Dedifferentiated amniotic fluid mesenchymal stem cell (primary cell): ENCODE data around the gene VSIG10L.

Experiments used
- DNase-seq: peaks from one replicate; pipeline ENCODE4 v3.0.0-alpha.2; 2016; ENCODE audit errors: extremely low spot score

Gene VSIG10L

DNA sequence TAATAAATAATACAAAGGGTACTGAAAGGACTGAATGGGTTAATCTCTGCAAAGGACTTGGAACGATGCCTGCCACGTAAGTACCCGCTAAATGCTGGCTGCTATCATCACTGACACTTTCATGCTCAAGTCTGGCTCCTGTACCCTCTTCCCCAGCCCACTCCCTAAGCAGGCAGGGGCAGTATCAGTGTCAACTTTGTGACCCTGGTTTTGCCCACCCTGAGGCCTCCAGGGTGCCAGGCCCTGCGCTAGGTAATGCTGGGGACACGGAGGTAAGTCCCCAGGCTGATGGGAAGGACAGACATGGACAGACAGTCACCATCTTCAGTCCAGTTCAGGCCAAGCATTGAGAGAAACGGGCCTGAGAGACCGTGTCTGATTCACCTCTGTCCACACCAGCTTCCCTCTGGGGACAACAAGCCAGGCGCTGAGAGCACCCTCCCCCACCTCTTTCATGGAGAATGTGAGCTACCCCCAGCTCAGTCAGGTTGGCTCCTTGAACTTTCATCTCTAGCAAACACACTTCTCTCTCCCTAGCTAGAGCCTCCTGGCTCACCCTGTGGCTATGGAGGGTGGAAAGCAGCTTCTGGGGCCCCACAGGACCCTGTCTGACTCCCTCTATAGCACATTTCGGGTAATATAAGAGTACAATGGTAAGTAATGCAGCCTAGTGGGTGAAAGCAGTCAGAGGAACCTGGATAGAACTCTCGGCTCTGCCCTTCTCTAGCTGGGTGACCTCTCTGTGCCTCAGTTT lies 23.4 kb upstream of the VSIG10L start:
- peak; percentile 22 for DNase-seq

DNA sequence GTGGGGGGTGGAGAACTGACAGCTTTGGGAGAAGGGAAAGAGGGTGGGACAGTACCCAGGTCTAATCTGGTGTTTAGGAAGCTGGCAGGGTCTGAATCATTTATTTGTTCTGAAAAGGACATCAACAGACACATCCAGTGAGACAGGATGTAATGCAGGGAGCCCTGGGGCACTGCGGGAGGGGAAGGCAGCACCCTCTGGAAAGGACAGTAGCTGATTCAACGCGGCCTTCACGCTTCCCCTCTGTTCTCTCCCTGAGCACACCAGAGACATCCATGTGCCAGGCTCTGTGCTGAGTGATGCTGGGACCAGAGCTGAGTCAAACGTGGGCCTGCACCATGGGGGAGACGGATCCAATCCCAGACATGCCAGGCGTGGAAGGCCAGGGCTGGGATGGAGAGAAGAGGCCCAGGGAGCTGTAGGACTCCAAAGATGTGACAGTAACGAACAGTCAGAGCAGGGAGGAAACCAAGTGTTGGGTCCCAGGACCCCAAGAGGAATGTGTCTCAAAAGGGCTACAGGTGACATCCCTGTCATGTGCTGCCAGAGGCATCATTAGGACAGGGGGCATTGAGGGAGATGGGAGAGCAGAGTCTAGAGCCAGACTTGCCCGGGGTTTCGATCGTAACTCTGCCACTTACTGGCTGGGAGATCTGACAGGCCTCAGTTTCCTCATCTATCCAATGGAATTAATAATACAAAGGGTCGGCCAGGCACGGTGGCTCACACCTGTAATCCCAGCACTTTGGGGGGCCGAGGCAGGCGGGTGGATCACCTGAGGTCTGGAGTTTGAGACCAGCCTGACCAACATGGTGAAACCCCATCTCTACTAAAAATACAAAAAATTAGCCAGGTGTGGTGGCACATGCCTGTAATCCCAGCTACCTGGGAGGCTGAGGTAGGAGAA lies 22.5 kb upstream of the VSIG10L start:
- no peak for DNase-seq

DNA sequence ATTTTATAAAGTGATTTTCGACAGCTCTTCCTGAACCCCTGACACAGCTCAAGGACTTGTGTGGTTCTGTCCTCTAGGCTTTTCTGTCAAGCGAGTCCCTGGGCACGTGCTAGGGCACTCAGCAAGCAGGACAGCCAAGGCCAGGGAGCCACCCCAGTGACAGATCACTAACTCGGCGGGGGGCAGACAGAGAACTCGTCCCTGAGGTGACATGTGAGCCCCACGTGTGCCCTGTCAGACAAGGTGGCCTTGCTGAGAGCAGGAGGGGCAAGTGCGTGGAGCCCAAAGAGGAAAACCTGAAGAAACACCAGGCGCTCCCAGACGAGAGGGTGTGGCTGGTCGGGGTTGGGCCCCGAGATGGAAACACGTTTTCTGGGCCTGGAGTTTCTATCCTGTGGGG lies 19.3 kb upstream of the VSIG10L start:
- no peak for DNase-seq

DNA sequence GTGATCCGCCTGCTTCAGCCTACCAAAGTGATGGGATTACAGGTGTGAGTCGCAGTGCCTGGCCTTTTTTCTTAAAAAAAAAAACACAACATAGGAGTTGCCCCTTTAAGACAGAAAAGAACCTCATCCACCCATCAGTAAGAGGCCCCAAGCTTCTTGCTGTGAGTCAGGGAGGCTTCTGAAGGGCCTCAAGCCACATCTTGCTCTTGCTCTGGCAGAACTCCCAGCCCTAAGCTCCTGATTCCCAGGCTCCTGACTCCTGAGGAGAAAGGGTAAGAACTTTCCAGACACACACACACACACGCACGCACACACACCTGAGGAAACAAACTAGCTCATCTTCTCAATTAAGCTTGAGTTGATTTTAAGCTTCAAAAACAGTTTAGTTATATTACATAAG lies 17.4 kb upstream of the VSIG10L start:
- peak; percentile 75 for DNase-seq

DNA sequence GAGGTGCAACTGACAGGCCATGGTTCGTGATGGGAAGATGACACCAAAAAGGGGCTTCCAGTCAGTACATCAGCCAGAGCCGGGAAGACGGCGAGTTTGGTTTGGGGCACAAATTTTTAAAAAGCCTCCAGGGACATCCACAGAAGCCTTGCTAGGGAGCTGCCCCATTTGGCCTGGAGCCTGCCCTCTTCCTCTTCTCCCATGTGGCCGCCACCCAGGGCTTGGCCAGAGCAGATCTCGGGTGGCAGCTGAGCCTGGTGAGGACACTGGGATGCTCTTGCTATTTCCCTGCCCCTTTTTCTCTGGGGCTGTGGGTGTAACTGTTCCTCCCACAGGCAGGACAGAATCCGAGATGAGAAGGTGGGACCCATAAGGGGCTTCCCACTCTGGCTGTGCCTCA lies 16.0 kb upstream of the VSIG10L start:
- DNase-seq, result no peak

DNA sequence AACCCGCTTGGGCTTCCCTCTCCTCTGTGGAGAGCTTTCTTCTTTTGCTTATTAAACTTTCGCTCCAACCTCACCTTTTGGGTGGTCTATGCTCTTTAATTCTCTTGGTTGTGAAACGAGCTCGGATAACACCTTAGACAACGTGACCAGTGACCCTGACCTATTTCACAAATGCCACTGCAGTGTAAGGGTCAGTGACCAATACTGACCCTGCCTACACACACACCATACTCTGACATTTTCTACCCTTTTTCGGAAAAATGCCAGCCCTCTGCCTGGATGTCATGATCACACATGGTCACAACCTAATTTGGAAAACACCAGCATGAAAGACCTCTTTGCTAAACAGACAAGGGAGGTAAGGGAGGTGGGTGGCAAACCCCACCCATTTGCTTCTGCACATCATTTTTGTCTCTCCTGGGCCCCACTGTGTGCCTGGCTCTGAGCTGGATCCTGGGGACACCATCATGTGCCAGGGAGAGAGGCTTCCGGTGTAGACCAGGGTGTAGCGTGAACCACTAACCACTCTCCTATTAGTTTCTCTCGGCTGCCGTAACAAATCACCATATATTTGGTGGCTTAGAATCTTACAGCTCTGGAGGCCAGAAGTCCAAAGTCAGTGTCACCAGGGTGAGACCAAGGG lies 14.3 kb upstream of the VSIG10L start:
- DNase-seq, result no peak

DNA sequence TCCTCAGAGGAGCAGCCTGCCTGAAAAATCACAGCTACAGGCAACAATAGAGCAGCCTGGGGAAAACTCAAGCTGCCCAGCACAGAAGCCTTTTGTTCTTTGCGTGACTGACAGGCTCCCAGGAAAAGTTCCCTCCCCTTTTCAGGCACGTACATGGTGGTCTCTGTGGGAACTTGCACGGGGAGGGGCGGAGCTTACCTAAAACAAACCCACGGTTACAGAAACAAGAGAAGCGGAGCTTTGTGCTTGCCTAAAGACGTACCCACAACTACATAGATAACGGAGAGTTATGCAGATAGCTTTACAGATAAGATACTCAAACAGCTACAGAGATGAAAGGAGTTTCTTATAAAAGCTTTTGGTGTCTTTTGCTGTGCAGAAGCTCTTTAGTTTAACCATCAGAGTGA lies 12.8 kb upstream of the VSIG10L start:
- DNase-seq, result no peak

DNA sequence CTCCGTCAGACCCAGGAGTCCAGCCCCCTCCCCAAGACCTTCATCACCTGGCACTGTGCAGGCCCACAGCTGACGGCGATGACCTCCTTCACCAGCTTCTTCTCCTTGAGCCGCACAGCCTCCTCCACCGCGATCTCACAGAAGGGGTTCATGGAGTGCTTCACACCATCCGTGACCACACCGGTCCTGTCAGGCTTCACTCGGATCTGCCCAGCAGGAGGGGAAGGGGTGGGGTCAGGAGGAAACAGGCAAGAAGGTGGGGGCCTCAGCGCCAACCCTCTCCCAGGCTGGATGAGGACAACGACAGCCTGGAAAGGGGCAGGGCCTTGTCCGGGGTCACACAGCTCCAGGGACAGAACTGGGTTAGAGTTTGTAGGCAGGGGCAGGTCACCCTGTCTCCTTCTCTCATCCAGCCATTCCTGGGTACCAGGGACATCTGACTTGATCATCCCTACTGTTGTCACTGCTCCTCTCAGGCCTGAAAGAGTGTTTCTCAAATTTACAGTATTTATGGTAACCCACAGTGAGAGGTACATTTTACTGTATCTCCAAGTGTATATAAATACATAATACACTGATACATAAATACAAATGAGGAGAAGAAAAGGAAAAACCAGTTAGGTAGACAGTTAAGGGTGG lies 12.3 kb upstream of the VSIG10L start:
- DNase-seq, result no peak

DNA sequence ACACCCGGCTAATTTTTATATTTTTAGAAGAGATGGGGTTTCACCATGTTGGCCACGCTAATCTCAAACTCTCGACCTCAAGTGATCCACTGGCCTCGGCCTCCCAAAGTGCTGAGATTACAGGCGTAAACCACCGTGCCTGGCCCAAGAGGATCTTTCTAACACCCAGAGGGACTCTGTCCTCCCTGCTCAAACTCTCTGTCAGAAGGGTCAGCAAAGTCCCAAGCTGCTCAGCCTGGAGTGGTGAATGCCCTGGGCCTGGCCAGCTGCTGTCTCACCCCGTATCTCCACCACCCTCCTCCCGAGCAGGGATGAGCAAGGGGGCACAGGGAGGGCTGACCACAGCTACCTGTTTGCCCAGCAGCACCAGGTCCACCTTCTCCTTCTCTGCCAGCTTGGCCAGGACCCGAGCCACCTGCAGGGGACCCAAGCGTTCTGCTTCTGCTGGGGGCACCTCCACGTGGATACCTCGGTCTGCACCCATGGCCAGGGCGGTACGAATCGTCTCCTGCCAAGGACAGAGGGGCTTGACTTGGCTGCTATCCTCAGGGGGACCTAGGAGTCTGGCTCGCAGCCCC lies 10.9 kb upstream of the VSIG10L start:
- DNase-seq, result no peak

DNA sequence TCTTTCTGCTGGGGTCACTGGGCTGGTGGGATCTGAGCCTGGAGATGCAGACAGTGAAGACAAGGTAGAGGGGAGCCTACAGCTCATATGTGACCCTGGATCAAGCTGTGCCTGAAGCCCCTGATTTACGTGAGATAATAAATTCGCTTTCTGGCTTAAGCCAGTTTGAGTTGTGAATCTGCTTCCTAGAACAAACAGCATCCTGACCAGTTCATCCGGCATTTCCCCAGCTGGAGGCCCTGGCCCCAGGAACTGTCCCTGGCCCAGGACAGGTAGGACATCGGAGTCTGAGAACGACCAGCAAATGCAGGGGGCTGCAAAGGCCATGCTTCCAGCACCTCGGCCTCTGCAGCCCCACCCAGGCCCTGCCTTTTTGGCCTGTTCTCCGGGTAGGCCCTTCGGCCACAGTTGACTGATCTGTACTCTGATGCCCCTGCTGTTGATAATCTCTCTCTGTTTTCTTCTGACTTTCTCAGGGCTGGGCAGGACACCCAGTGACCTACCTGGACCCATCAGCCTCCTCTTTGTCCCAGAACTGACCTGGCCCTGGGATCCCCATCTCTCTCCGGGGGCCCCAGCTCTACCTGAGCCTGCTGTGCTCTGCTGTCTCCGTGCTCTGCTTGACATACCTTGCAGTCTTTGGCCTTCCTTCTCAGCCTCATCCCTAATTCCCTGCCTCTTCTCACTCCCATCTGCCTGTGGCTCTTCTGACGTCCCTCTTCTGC lies 9.5 kb upstream of the VSIG10L start:
- no peak for DNase-seq

DNA sequence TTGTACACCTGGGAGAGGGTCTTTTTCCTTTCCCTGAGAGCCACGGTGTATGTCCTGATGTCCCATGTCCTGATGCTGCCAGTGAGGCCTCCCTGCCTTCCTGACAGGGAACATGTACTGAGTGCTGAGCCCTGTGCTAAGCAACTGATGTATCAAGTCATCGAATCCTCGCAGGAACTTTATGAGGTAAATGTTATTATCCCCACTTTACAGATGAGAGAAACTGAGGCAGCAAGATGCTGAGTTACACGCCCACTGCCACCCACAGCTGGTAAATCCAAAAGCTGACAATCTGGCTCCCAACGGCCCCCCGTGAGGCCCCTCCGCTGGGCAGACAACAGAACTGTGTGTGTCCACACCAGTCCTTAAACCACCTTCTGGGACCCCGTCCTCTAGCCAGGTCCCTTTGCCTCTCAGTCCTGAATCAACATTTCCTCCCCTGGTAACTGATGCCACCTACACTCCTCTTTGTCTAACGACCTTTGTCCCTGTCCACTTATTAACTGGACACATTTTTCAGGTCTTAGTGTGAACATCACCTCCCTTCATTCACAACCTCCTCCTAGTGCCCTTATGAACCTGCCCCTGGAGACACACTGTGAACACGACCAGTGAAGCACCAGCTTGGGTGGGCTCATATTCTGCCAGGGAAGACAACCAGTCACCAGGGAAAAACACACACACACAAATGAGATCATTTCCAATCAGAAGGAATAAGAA lies 5.4 kb upstream of the VSIG10L start:
- no peak for DNase-seq

DNA sequence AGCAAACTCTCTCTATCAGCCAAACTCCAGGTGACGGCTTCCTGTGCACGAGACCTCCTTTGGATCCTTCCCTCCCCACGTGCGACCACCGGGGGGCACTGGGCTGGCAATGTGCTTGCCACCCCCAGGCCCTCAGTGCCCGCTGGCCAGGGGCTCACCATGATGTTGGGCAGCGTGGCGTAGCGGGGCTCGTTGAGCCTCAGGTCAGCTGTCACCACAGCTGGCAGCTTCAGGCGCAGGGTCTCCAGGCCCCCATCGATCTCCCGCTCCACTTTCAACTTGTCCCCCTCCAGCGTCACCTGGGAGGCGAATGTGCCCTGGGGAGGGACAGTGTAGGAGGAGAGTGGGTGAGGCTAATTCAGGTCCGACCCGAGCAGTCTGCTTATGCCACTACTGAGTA lies 4.8 kb upstream of the VSIG10L start:
- no peak for DNase-seq

DNA sequence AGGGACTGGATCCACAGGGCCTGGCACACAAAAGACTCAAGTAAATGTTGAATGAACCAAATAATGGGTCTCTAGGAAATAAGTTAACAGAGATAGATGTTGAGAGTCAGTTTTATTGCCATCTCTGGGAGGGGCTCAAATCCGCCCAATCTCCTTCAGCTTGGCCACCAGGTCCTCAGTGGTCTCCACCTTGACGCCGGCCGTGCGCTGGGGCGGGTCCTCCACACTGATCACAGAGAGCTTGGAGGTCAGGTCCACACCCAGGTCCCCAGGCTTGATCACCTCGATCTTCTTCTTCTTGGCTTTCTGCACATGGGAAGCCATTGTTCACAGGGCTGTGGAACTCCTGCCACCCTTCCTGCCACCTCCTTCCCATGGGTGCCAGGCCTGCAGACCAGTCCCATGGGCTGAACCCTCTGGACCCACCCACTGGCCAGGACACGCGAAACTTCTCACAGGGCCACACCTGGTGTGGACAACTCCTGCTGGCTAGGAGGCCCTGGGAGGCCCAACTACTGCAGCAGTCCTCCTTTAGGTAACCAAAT lies 3.2 kb upstream of the VSIG10L start:
- no peak for DNase-seq

DNA sequence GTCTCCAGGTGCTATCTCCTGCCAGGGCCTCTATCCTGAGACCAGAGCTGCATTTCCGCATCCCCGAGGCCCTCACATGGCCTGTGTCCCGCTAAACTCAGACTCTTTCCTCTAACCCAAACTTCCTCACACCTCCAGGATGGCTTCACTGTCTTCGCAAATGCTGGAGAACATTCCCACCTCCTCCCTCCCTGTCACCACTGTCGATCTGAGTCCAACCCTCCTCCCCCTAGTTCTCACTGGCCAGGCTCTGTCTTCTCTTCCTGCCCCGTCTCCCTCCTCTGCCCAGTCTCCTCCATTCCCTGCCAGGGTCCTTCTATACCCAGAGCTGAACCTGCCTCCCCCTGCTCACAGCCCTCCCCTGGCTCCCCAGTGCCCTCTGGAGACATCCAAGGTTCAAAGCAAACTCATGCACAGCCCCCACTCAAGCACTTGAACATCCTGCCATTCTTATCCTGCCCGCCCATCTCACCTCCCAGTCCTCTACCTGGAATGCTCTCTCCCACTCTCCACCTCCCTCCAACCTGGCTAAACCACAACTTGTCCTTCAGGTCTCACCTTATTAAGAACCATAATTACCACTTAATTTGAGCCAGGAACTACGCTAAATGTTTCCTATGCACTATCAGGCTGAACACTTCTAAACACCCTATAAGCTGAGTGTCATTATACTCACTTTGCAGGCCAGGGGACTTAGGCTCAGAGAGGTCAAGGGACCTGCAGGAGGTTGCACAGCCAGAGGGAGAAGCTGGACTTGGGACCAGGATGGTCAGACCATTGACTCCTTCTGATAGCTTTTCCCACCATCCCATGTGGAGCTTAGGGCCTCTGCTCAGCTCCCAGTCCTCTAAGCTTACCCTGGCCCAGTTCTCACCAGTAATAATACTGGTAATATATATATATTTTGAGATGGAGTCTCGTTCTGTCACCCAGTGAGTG lies 961 bp upstream of the VSIG10L start:
- DNase-seq, result no peak

DNA sequence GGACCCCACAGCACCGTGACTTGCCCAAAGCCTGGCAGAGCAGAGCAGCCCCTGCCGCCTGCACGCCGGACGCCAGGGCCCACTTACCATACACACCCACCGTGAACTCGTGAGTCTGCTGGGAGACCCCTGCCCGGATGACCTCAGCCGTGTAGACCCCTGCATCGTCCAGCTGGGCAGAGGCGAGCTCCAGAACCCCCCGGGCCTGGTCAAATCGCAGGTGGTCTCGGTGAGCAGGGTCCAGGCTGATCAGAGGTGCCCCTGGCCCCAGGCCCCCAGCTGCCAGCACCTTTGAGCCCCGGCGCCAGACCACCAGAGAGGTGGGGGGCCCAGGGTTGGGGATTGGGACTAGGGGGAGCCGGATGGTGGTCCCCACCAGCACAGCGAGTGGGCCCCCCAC lies 873 bp downstream of the VSIG10L start:
- no peak for DNase-seq

DNA sequence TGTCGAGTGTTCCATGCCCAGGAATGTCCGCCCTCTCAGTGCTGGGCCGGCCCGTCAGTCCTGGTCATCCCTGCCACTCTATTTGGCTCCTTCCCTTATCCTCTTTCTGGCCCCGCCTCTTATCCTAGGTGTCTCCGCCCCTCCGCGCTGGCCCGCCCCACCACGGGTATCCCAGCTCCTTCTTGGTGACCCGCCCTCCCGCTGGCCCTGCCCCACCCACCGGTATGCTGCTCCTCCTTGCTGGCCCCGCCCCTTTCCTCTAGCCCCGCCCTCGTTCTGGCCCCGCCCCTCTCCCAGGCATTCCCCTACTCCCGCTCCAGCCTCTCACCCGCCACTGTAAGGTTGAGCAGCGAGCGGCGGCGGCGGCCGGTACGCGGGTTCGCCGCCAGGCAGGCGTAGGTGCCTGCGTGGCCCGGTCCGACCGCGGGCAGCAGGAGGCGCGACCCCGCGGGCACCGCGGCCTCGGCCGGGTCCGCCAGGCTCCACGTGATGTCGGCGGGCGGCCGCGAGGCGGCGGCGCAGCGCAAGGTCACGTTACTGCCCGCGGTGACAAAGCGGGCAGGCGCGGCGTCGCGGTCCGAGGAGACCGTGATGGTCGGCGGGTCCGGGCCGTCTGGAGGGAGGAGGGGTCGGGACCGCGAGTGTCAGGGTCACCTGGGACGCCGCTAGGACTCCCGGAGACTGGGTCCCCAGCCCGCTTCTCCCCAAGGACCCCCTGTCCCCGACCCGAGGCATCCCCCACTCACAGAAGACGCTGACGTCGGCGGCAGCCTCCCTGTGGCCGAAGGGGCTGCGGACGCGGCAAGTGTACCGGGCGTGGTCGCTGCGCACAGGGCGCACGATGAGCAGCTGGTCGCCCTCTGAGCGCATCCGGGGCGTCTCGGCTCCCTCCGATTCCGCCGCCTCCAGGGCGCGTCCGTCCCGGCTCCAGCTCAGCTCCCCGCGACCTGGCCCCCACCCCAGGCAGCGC lies 2.0 kb downstream of the VSIG10L start:
- peak; percentile 98 for DNase-seq

DNA sequence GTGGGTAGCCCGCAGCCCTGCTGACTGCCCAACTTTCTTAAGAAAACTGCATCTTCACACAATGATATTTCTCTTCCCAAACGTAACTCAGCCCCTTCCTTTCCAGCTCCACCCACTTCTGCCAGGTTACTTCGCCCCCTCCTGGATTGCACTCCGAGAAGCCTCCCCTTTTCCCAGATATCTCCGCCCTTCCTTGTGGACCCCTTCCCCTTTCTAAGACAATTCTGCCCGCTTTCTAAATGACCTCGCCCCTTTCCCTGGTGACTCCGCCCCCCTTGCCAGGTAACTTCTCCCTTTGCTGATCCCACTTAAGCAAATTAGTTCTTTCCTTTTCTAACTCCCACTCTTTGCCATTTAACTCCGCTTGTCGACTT lies 2.6 kb downstream of the VSIG10L start:
- DNase-seq, result no peak
